Tongue (tissue), 2 donors: Measurements from ENCODE around the gene SLC38A10. TPM values are rescaled to one million over a fixed set of nuclear protein-coding genes. Genes with fewer than 3 reads are reported as not detected.
A peak's percentile ranks its signal among the peaks of the same experiment; 100 is the strongest.

Experiments used
- DNase-seq: peaks from one replicate; pipeline ENCODE4 v3.0.0-alpha.2; 2015
- total RNA-seq: library from RNA; depleted of rRNA; stranded (reverse); fragments of >200 nt; gene quantifications from one replicate; pipeline ENCODE4 v1.2.3, GENCODE V29; 2014

Gene SLC38A10
- total RNA-seq, 1 donor from 2014 or later: 52.7 TPM

- DNase-seq: peak; percentile 89
Measured at GRCh38 chr17:81254955-81255717, 40.0 kb downstream of the SLC38A10 start.

- DNase-seq: peak; percentile 79
Measured at GRCh38 chr17:81253358-81254131, 41.6 kb downstream of the SLC38A10 start.

GRCh38 chr17:81252987-81253329 lies 42.1 kb downstream of the SLC38A10 start:
- no peak for DNase-seq

- peak; percentile 59 for DNase-seq
Measured at GRCh38 chr17:81252326-81252986, 42.7 kb downstream of the SLC38A10 start.

- DNase-seq: peak; percentile 76
Measured at GRCh38 chr17:81251709-81252301, 43.3 kb downstream of the SLC38A10 start.

- peak; percentile 77 for DNase-seq
Measured at GRCh38 chr17:81251094-81251708, 43.9 kb downstream of the SLC38A10 start.

- no peak for DNase-seq
Measured at GRCh38 chr17:81250286-81251093, 44.6 kb downstream of the SLC38A10 start.

- no peak for DNase-seq
Measured at GRCh38 chr17:81249223-81250040, 45.7 kb downstream of the SLC38A10 start.

- DNase-seq: no peak
Measured at GRCh38 chr17:81248649-81249048, 46.5 kb downstream of the SLC38A10 start.

- DNase-seq: no peak
Measured at GRCh38 chr17:81247339-81247990, 47.6 kb downstream of the SLC38A10 start.

GRCh38 chr17:81246679-81247338 lies 48.3 kb downstream of the SLC38A10 start:
- DNase-seq: no peak

- no peak for DNase-seq
Measured at GRCh38 chr17:81246343-81246670, 48.8 kb downstream of the SLC38A10 start.

- no peak for DNase-seq
Measured at GRCh38 chr17:81245665-81246342, 49.3 kb downstream of the SLC38A10 start.

- no peak for DNase-seq
Measured at GRCh38 chr17:81245024-81245664, 50.0 kb downstream of the SLC38A10 start.

- no peak for DNase-seq
Measured at GRCh38 chr17:81244358-81245023, 50.6 kb downstream of the SLC38A10 start.

- no peak for DNase-seq
Measured at GRCh38 chr17:81243333-81243664, 51.8 kb downstream of the SLC38A10 start.

GRCh38 chr17:81242421-81243332 lies 52.4 kb downstream of the SLC38A10 start:
- DNase-seq: no peak
